PFSK-1 (cell line): ENCODE results near the gene MCRS1.
A peak's percentile ranks its signal among the peaks of the same experiment; 100 is the strongest.

Experiments
- FOXP2 ChIP-seq: optimal IDR thresholded peaks from 2 replicates; pipeline ENCODE3; 2011; ENCODE audit warnings: borderline replicate concordance, control low read depth, inconsistent platforms; ENCODE audit not compliant: insufficient read depth; ENCODE audit errors: extremely low read length, extremely low read depth
- POLR2AphosphoS5 ChIP-seq: IDR thresholded peaks from 2 replicates; pipeline ENCODE4 v1.6.1; 2012; ENCODE audit warnings: low read depth, mild to moderate bottlenecking, control low read depth, low read length, moderate library complexity
- REST ChIP-seq, 2 experiments: IDR thresholded peaks; 2 replicates each; pipeline versions ENCODE4 v1.6.1 to v1.8.0; 2011 to 2012; ENCODE audit warnings: low read depth in 2 of 2, low read length in 2 of 2, control low read depth in 1 of 2, inconsistent platforms in 1 of 2, mild to moderate bottlenecking in 1 of 2, moderate library complexity in 1 of 2; ENCODE audit not compliant: insufficient read depth in 1 of 2
- SIN3A ChIP-seq: IDR thresholded peaks from 2 replicates; pipeline ENCODE4 v1.6.1; 2012; ENCODE audit warnings: mild to moderate bottlenecking, low read length, moderate library complexity, borderline replicate concordance; ENCODE audit not compliant: insufficient read depth
- TAF1 ChIP-seq: IDR thresholded peaks from 2 replicates; pipeline ENCODE4 v1.6.1; 2012; ENCODE audit warnings: low read length, control low read depth, borderline replicate concordance; ENCODE audit not compliant: insufficient read depth

MCRS1 gene

GRCh38 chr12:49584591-49584990 is 16.6 kb upstream of the MCRS1 start:
- TF ChIP-seq POLR2AphosphoS5, result 0 out of 2 replicates have a peak, but pooled peaks have one; percentile 36
- TF ChIP-seq REST (IDR thresholded peaks at IDR 0.05; ENCODE audit: insufficient read depth in 1 of 2, low read depth in 2 of 2, low read length in 2 of 2), result no peak

- TF ChIP-seq POLR2AphosphoS5 (no peak), SIN3A (no peak), FOXP2 (no peak), REST (IDR thresholded peaks at IDR 0.05; ENCODE audit: insufficient read depth in 1 of 2, low read depth in 2 of 2, low read length in 2 of 2) (no peak), TAF1 (no peak)
Observed at GRCh38 chr12:49583366-49584094, 15.6 kb upstream of the MCRS1 start.

GRCh38 chr12:49582850-49583249 is 14.9 kb upstream of the MCRS1 start:
- no peak for TF ChIP-seq SIN3A
- TF ChIP-seq TAF1, result no peak
- TF ChIP-seq REST (IDR thresholded peaks at IDR 0.05; ENCODE audit: insufficient read depth in 1 of 2, low read depth in 2 of 2, low read length in 2 of 2), result no peak
- no peak for TF ChIP-seq POLR2AphosphoS5
- no peak for TF ChIP-seq FOXP2

- TF ChIP-seq REST (IDR thresholded peaks at IDR 0.05; ENCODE audit: insufficient read depth in 1 of 2, low read depth in 2 of 2, low read length in 2 of 2) (no peak), FOXP2 (no peak), POLR2AphosphoS5 (no peak), TAF1 (no peak), SIN3A (no peak)
Observed at GRCh38 chr12:49582201-49582600, 14.3 kb upstream of the MCRS1 start.
